DND-41 (cell line): Measurements from ENCODE around the gene MT1G.

Experiments
- ATAC-seq: fragments of 200-7000 bp; cut with Tn5 transposase; 3 replicates; pipeline ENCODE4 v1.9.1; 2021; ENCODE audit warnings: low read depth; ENCODE audit not compliant: insufficient read depth
- DNase-seq: peaks from one replicate; pipeline ENCODE4 v3.0.0-alpha.2; 2020
- H2AFZ ChIP-seq: 2 replicates; pipeline ENCODE4 v1.6.0; 2012; ENCODE audit warnings: low read depth, low read length
- H3K27ac ChIP-seq: 2 replicates; pipeline ENCODE4 v1.5.1; 2012; ENCODE audit warnings: low read length, inconsistent platforms
- H3K27me3 ChIP-seq: fragments of 200-600 bp; sonication (generic); 2 replicates; pipeline ENCODE4 v1.6.0; 2012; ENCODE audit warnings: low read length, mild to moderate bottlenecking, inconsistent platforms; ENCODE audit not compliant: insufficient read depth, poor library complexity
- H3K36me3 ChIP-seq: 2 replicates; pipeline ENCODE4 v1.5.1; 2012; ENCODE audit warnings: low read length, inconsistent platforms; ENCODE audit not compliant: insufficient read depth
- H3K4me1 ChIP-seq: 2 replicates; pipeline ENCODE4 v1.5.1; 2012; ENCODE audit warnings: mild to moderate bottlenecking, low read length; ENCODE audit not compliant: insufficient read depth
- H3K4me2 ChIP-seq: 2 replicates; pipeline ENCODE4 v1.6.0; 2012; ENCODE audit warnings: mild to moderate bottlenecking, moderate library complexity, low read length, inconsistent platforms; ENCODE audit not compliant: insufficient read depth
- H3K4me3 ChIP-seq, 2 experiments: fragments of 200-600 bp in 1 of 2; shearing (Covaris generic) in 1 of 2; 2 replicates each; pipeline ENCODE4 v1.5.1; 2012 to 2016; ENCODE audit warnings: inconsistent platforms in 2 of 2, low read length in 2 of 2, mild to moderate bottlenecking in 2 of 2, low read depth in 1 of 2, moderate library complexity in 1 of 2
- H3K79me2 ChIP-seq: 2 replicates; pipeline ENCODE4 v1.6.0; 2012; ENCODE audit warnings: low read length, inconsistent platforms; ENCODE audit not compliant: insufficient read depth
- H3K9ac ChIP-seq: 2 replicates; pipeline ENCODE4 v1.6.0; 2012; ENCODE audit warnings: low read depth, mild to moderate bottlenecking, inconsistent platforms, low read length, moderate library complexity
- H3K9me3 ChIP-seq: 2 replicates; pipeline ENCODE4 v1.5.1; 2012; ENCODE audit warnings: low read length, moderate library complexity, mild to moderate bottlenecking, inconsistent platforms; ENCODE audit not compliant: insufficient read depth, severe bottlenecking
- H4K20me1 ChIP-seq: 2 replicates; pipeline ENCODE4 v1.6.0; 2012; ENCODE audit warnings: low read length; ENCODE audit not compliant: insufficient read depth
- CTCF ChIP-seq: IDR thresholded peaks from 2 replicates; pipeline ENCODE4 v1.5.1; 2012; ENCODE audit warnings: borderline replicate concordance, low read length, moderate library complexity, mild to moderate bottlenecking; ENCODE audit not compliant: poor library complexity, severe bottlenecking; ENCODE audit errors: extremely low read depth
- EZH2 ChIP-seq: IDR thresholded peaks from 3 replicates; pipeline ENCODE4 v1.6.1; 2012; ENCODE audit warnings: borderline replicate concordance, low read depth, mild to moderate bottlenecking, moderate library complexity, low read length, inconsistent platforms; ENCODE audit not compliant: severe bottlenecking

Gene MT1G

GRCh38 chr16:56657555-56658326 is 10.1 kb downstream of the MT1G start, which contains the start of gene MT1F:
MT1F (plus strand) TSS chr16:56657959; CDS start chr16:56658059, 100 bp downstream.
- no peaks in the 10 kb centered on the region for H4K20me1 ChIP-seq
- H2AFZ ChIP-seq = no peak within 1 kb of the TSS
- H3K4me1 ChIP-seq = peaks cover 4% of the 10 kb centered on the region
- no peaks in the 10 kb centered on the region for H3K36me3 ChIP-seq
- H3K27ac ChIP-seq = no peak within 1 kb of the TSS
- H3K27me3 ChIP-seq = peaks cover 41% of the 10 kb centered on the region
- no peak within 1 kb of the TSS for H3K4me3 ChIP-seq
- no peak for DNase-seq
- no peak within 1 kb of the TSS for H3K9ac ChIP-seq
- ATAC-seq = no peak
- TF ChIP-seq CTCF (no peak), EZH2 (no peak)
- H3K9me3 ChIP-seq = no peaks in the 10 kb centered on the region
- H3K79me2 ChIP-seq = no peaks in the 10 kb centered on the region
- H3K4me2 ChIP-seq = no peak within 1 kb of the TSS

GRCh38 chr16:56653218-56653617 is 14.6 kb downstream of the MT1G start:
- no peak overlapping the region for H3K4me2 ChIP-seq
- no peaks in the 10 kb centered on the region for H3K9me3 ChIP-seq
- no peak overlapping the region for H3K4me3 ChIP-seq
- no peak overlapping the region for H3K27ac ChIP-seq
- no peaks in the 10 kb centered on the region for H3K79me2 ChIP-seq
- no peak overlapping the region for H2AFZ ChIP-seq
- H3K9ac ChIP-seq = no peak overlapping the region
- DNase-seq (no peak), ATAC-seq (no peak)
- H3K4me1 ChIP-seq = no peaks in the 10 kb centered on the region
- H4K20me1 ChIP-seq = no peaks in the 10 kb centered on the region
- H3K27me3 ChIP-seq = peaks cover 32% of the 10 kb centered on the region
- H3K36me3 ChIP-seq = no peaks in the 10 kb centered on the region
- TF ChIP-seq CTCF = no peak
- TF ChIP-seq EZH2 = no peak

GRCh38 chr16:56652600-56652999 is 15.3 kb downstream of the MT1G start:
- H3K27me3 ChIP-seq = peaks cover 26% of the 10 kb centered on the region
- DNase-seq (no peak), ATAC-seq (no peak)
- H3K4me1 ChIP-seq = no peaks in the 10 kb centered on the region
- H2AFZ ChIP-seq = no peak overlapping the region
- no peak overlapping the region for H3K4me3 ChIP-seq
- no peak overlapping the region for H3K27ac ChIP-seq
- no peak for TF ChIP-seq EZH2
- TF ChIP-seq CTCF = no peak
- H3K9ac ChIP-seq = no peak overlapping the region
- H3K4me2 ChIP-seq = no peak overlapping the region
- no peaks in the 10 kb centered on the region for H3K79me2 ChIP-seq
- no peaks in the 10 kb centered on the region for H4K20me1 ChIP-seq
- no peaks in the 10 kb centered on the region for H3K36me3 ChIP-seq
- H3K9me3 ChIP-seq = no peaks in the 10 kb centered on the region

GRCh38 chr16:56651586-56651985 is 16.3 kb downstream of the MT1G start, which contains the start of gene MT1B:
MT1B (plus strand) TSS chr16:56651886; CDS start chr16:56651954, 68 bp downstream.
- H3K27me3 ChIP-seq = peaks cover 20% of the 10 kb centered on the region
- H3K36me3 ChIP-seq = no peaks in the 10 kb centered on the region
- H3K9ac ChIP-seq = no peak within 1 kb of the TSS
- H3K79me2 ChIP-seq = no peaks in the 10 kb centered on the region
- H3K27ac ChIP-seq = no peak within 1 kb of the TSS
- no peaks in the 10 kb centered on the region for H3K9me3 ChIP-seq
- TF ChIP-seq EZH2 (no peak), CTCF (no peak)
- ATAC-seq (no peak), DNase-seq (no peak)
- H4K20me1 ChIP-seq = no peaks in the 10 kb centered on the region
- H3K4me1 ChIP-seq = no peaks in the 10 kb centered on the region
- no peak within 1 kb of the TSS for H3K4me3 ChIP-seq
- H2AFZ ChIP-seq = no peak within 1 kb of the TSS
- H3K4me2 ChIP-seq = no peak within 1 kb of the TSS
